ENCODE data around the gene WDSUB1.

DNA sequence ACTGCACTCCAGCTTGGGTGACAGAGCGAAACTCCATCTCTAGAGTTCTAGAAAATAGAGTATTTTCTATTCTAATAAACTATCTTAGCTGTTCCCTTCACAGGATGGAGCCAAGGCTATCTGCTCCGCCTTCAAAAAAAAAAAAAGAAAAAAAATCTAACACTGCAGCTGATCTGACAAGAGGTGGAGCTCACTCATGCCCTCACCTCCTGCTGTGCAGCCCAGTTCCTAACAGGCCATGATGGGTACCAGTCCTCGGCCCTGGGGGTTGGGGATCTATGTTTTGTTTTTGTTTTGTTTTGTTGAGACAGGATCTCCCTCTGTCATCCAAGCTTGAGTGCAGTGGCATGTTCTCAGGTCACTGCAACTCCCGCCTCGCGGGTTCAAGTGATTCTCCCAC, 3.0 kb downstream of the WDSUB1 start:
- TF ChIP-seq POLR2A (IDR thresholded peaks at IDR 0.05) (no peak), CTCF (IDR thresholded peaks at IDR 0.05) (no peak)
